Right atrium auricular region (tissue), 2 donors: Measurements from ENCODE around the gene TRPM3. TPM values are rescaled to one million over a fixed set of nuclear protein-coding genes. Genes with fewer than 3 reads are reported as not detected.

ENCODE experiments used
- DNase-seq: peaks from one replicate; pipeline ENCODE4 v3.0.0-alpha.2; 2019; ENCODE audit warnings: low spot score
- H3K27ac ChIP-seq, 2 donors: fragments of 200-600 bp; sonication (generic); 1 replicate in 1 of 2; 2 replicates in 1 of 2; pipeline ENCODE4 v1.5.1; 2016 to 2019
- H3K27me3 ChIP-seq, 2 donors: fragments of 200-600 bp; sonication (generic); one replicate each; pipeline versions ENCODE4 v1.5.1 to v1.6.0; 2017 to 2019
- H3K36me3 ChIP-seq: fragments of 200-600 bp; sonication (generic); one replicate; pipeline ENCODE4 v1.5.1; 2016
- H3K4me1 ChIP-seq, 2 donors: fragments of 200-600 bp; sonication (generic); one replicate each; pipeline versions ENCODE4 v1.5.1 to v1.6.0; 2017 to 2019
- H3K4me3 ChIP-seq, 2 donors: fragments of 200-600 bp; sonication (generic); 1 replicate in 1 of 2; 2 replicates in 1 of 2; pipeline ENCODE4 v1.5.1; 2017 to 2019; ENCODE audit warnings: mild to moderate bottlenecking in 1 of 2, moderate library complexity in 1 of 2
- H3K9me3 ChIP-seq, 2 donors: fragments of 200-600 bp; sonication (generic); one replicate each; pipeline ENCODE4 v1.5.1; 2019
- CTCF ChIP-seq, 2 donors: fragments of 200-600 bp; sonication (generic); IDR thresholded peaks; one replicate each; pipeline ENCODE4 v1.5.1; 2019; ENCODE audit warnings: antibody characterized with exemption in 2 of 2
- total RNA-seq, 2 donors: library from RNA; depleted of rRNA; stranded (reverse); fragments of >200 nt; gene quantifications; one replicate each; pipeline ENCODE4 v1.1.0, GENCODE V29; 2016

Gene TRPM3
- total RNA-seq, 2 donors from 2014 or later = 0.59 to 1.5 TPM

GRCh38 chr9:70602321-70603019 is 519.0 kb downstream of the TRPM3 start:
- peak; percentile 71 to 88 for TF ChIP-seq CTCF (IDR thresholded peaks at IDR 0.05)
- Histone ChIP-seq H3K36me3 (no peaks in the 10 kb centered on the region), H3K27ac (peak overlapping the region; percentile 90 to 92), H3K9me3 (no peaks in the 10 kb centered on the region), H3K27me3 (no peaks in the 10 kb centered on the region), H3K4me1 (peaks cover 0 to 31% of the 10 kb centered on the region in 2 donors), H3K4me3 (peak overlapping the region in 1 of 2 donors; percentile 24)
- peak; percentile 77 for DNase-seq

GRCh38 chr9:70601000-70601951 is 520.1 kb downstream of the TRPM3 start:
- peak; percentile 99 for DNase-seq
- H3K36me3 ChIP-seq = no peaks in the 10 kb centered on the region
- TF ChIP-seq CTCF (IDR thresholded peaks at IDR 0.05) = no peak
- H3K9me3 ChIP-seq = no peaks in the 10 kb centered on the region
- peak overlapping the region; percentile 90 to 92 for H3K27ac ChIP-seq
- peaks cover 0 to 31% of the 10 kb centered on the region in 2 donors for H3K4me1 ChIP-seq
- H3K27me3 ChIP-seq = no peaks in the 10 kb centered on the region
- peak overlapping the region in 1 of 2 donors; percentile 24 for H3K4me3 ChIP-seq

GRCh38 chr9:70600506-70600905 is 520.9 kb downstream of the TRPM3 start:
- no peaks in the 10 kb centered on the region for H3K27me3 ChIP-seq
- no peaks in the 10 kb centered on the region for H3K36me3 ChIP-seq
- peak overlapping the region; percentile 90 to 92 for H3K27ac ChIP-seq
- H3K4me1 ChIP-seq = peaks cover 0 to 31% of the 10 kb centered on the region in 2 donors
- H3K4me3 ChIP-seq = peak overlapping the region in 1 of 2 donors; percentile 24
- no peaks in the 10 kb centered on the region for H3K9me3 ChIP-seq
- peak; percentile 74 for DNase-seq
- no peak for TF ChIP-seq CTCF (IDR thresholded peaks at IDR 0.05)

- Histone ChIP-seq H3K4me1 (peaks cover 0 to 36% of the 10 kb centered on the region in 2 donors), H3K36me3 (no peaks in the 10 kb centered on the region), H3K4me3 (no peak overlapping the region), H3K9me3 (no peaks in the 10 kb centered on the region), H3K27ac (no peak overlapping the region), H3K27me3 (no peaks in the 10 kb centered on the region)
- no peak for DNase-seq
- no peak for TF ChIP-seq CTCF (IDR thresholded peaks at IDR 0.05)
These were observed 523.5 kb downstream of the TRPM3 start for GRCh38 chr9:70597886-70598285.

GRCh38 chr9:70595211-70595610 is 526.2 kb downstream of the TRPM3 start:
- no peak for DNase-seq
- H3K9me3 ChIP-seq = no peaks in the 10 kb centered on the region
- TF ChIP-seq CTCF (IDR thresholded peaks at IDR 0.05) = no peak

More at GRCh38 chr9:70595211-70595610, 526.2 kb downstream of the TRPM3 start:
- no peaks in the 10 kb centered on the region for H3K36me3 ChIP-seq
- H3K27me3 ChIP-seq = no peaks in the 10 kb centered on the region
- no peak overlapping the region for H3K4me3 ChIP-seq
- H3K27ac ChIP-seq = peak overlapping the region; percentile 12 to 22
- H3K4me1 ChIP-seq = peaks cover 0 to 16% of the 10 kb centered on the region in 2 donors
